Measurements from ENCODE around the gene RASSF8. TPM values are rescaled to one million over a fixed set of nuclear protein-coding genes. Genes with fewer than 3 reads are reported as not detected.

The RASSF8 gene
- total RNA-seq, 1 donor from 2014 or later = 0.39 TPM

DNA sequence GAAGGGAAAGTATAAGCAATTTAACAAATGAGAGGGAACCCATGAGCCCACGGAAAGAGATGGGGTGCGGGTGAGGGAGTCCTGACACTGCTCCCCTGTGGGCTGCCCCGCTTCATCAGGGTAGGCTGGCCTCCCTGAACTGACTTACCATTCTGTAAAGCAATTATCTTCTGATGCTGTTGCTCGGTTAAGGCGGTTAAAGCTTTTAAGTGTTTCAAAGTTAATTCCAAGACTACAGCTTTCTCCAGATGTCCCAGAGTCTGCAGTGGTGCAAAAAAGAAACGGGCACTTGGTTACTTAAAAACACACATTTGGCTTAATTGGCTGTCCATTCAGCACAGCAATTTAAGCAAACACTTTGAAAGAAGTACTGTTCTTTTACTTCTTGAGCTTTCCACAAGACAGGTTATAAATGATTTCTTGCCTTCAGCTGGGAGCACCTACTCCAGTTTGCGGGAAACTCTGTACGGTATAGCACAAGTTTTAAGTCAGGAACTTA is 165.0 kb downstream of the RASSF8 start:
- intact Hi-C loops (cut with micrococcal nuclease) = loop anchor here (10.0 kb wide), 2 partner anchors 169 to 721 kb away; partner anchors contain the start of gene RASSF8

DNA sequence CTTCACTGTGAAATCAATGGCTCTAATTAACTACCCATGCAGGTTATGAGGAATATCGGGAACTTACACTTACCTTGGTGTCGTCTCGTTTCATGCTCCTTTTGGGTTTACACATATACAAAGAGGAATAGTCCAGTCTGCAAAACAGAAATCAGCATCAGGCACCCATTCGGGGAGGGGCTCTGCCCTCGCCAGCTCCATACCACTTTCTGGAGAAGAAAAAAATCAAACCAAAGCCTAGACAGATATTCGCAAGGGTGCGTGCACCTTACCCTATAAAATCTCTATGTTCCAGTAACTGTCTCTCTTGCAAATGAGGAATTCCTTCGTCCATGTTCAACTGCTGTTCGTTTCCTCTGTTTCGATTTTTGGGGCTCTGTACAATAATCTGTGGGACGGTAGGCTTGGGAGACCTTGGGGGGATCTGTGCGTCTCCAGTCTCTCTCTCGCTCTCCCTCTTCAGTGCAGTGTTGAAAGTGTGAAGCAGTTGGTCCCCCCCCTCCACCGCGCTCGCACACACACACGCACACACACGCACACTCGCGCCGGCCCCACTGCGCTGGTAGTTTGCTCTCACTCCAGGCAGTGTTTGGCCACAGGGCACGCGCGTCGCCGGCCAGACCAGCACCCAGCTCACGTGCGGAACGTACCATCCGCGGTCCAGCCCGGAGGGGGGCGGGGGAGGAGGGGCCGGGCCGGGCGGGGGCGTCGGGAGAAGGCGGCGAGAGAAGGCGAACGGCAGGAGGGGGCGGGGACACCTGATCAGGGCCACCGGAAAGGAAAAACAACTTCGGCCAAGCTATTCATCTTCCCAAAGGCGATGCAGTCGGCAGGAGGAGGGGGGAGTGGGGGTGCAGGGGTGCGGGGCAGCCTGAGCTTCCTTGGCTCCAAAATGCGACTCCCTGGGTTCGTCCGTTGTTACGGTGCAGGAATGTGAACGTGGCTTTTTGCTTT is 166.2 kb downstream of the RASSF8 start, which contains the start of gene BHLHE41:
TSS of gene BHLHE41 (minus strand) at position 592 of the 954 bp plus-strand sequence. CDS start at position 334, 258 bp downstream.
- intact Hi-C loops (cut with micrococcal nuclease) = loop anchor here (10.0 kb wide), 2 partner anchors 170 to 720 kb away; partner anchors contain the start of gene RASSF8

DNA sequence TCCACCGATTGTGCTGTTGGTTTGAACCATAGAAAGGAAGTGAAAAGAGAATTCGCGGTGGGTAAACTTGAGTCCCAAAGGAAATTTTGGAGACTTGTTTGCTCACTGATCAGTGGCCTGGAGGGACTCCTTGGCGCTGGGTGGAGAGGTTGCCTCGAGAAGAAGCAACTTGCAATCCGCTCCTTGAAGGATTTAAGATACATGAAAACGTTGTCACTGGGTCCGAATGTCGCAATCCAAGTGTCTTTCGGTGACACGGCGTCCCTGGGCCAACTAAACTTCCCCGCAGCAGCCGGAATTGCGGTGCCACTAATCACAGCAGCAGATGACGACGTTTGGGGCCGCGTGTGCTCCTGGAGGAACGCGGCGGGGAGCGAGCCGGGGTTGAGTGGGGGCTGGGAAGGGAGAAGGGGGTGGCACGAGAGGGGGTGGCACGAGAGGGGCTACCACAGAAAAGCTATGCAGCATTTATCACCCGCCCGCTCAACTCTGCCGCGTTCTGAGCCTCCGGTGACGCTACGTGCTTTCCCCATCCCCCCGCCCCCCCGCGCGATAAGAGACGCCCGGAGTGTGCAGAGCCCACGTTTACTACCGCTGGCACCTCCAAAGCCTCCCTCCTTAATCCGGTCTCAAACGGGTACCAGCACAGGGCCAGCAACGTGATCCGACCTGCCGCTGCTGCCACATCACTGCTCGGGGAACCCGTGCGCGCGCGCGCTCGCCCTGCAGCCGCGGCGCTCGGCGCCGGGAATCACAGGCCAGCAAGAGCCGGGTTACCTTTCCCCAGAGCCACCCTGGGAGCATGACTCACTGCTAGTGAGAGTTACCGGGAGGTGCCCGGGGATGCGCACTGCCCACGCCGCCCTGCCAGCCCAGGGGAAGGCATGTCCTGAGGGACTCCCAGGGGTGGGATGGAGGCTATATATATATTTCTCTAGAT is 167.2 kb downstream of the RASSF8 start:
- intact Hi-C loops (cut with micrococcal nuclease) = loop anchor here (10.0 kb wide), 2 partner anchors 171 to 719 kb away; partner anchors contain the start of gene RASSF8

DNA sequence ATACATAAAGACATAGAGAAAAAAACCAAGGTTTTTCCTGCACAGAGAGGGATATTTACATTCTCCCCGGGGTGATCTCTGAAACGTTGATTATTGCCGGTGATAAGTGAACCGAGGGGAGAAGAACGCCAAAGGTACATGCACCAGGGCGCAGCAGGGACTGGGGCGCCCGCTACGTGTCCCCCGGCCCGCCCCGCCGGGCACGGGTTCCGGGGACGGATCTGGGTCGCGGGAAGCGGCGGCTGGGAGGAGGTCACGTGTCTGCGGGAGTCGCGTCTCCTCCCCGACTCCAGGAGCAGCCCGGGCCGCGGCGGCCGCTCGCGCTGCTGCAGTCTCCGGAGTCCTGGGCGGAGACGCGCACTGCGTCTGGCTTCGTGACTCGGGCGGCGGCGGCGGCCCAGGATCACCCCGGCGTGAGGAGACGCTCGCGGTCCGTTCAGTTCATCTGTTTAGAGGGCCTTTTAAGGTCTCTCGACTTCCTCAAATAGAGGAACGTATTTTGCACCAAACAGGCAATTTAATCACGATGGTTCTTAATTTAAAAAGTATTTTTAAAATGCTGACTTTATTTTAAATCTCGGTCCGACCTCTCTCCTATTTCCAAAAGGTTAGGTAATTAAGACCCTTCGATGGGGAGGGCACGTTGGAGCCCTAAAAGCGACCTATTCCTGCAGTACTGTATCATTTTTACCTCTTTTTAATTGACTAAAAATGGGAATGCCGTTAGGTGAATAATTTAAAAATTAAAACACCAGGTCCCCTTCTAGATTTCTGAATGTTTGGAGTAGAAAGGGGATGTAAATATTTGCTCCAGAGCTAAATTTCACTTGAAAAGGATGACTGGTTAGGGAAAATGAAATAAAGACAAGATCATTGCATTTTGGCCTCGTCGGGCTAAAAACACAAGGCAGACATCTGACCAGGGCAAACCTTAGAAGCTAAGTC is 168.1 kb downstream of the RASSF8 start:
- intact Hi-C loops (cut with micrococcal nuclease) = loop anchor here (10.0 kb wide), 2 partner anchors 172 to 718 kb away; partner anchors contain the start of gene RASSF8

DNA sequence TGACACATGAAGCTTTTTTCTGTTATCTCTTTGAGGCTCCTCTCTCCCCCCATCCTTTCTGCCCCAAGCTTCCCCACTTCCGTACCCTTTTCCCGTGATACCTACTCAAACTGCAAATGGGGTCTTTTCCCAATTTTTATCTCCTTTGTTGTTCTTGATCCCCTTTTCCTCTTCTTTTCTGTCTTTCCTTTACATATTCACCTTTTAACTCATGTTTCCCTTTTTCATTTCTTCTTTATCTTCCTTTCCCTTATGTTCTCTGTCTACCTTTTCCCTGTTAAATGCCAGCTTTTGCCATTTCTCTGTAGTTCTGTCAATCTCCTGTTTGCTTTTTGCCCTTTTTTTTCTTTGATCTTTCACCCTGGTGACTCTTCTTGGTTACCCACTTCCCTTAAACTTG is 168.9 kb downstream of the RASSF8 start:
- intact Hi-C loops (cut with micrococcal nuclease) = loop anchor here (10.0 kb wide), 2 partner anchors 173 to 717 kb away; partner anchors contain the start of gene RASSF8

DNA sequence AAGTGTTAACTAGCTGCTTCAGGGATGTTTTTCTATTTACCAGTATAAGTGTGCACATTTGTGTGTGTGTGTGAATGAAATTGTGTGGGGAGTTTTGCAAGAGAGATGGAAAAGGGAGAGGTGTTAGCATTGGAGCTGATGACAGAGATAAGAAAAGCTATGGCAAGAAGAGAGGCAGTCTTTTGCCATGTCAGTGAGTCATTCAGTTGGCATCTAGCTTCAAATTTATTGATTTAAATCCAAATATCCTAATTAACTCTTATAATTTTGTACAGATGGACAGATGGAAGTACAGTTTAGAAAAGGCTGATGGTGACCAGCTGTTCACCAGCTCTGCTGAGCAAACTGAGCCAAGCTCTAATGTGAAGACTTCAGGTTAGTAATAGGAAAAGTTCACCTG is 169.7 kb downstream of the RASSF8 start:
- intact Hi-C loops (cut with micrococcal nuclease) = loop anchor here (10.0 kb wide), 2 partner anchors 173 to 717 kb away; partner anchors contain the start of gene RASSF8

Other genes with a start within 250 kb of the RASSF8 start
- gene BHLHE41, start 166.4 kb downstream of the RASSF8 start, total RNA-seq = not detected in 2 replicates
- not detected in 2 replicates for gene SSPN, start 236.9 kb downstream of the RASSF8 start, total RNA-seq

Measured in T-helper 2 cell treated with Interferon-gamma antibody and Interleukin-4, amounts not matched to agents 100 ng/mL and 5 ng/mL, for 36 hours (primary cell).